HepG2 (cell line): ENCODE results near the gene ATOSB. TPM values are rescaled to one million over a fixed set of nuclear protein-coding genes. Genes with fewer than 3 reads are reported as not detected.

ENCODE experiments used
- ARNT2 ChIP-seq: sonication (generic); formaldehyde crosslinking; IDR thresholded peaks from 2 replicates; pipeline ENCODE4 v1.8.0; 2022; ENCODE audit warnings: mild to moderate bottlenecking, low read depth, missing genetic modification reagents, moderate library complexity
- DR1 ChIP-seq: sonication (generic); formaldehyde crosslinking; IDR thresholded peaks from 2 replicates; pipeline ENCODE4 v1.8.0; 2021; ENCODE audit warnings: mild to moderate bottlenecking, missing genetic modification reagents, inconsistent platforms
- FOXA1 ChIP-seq, 2 experiments: fragments of 450-650 bp in 1 of 2; sonication (generic) in 1 of 2; formaldehyde crosslinking in 1 of 2; IDR thresholded peaks; 2 replicates each; pipeline versions ENCODE4 v1.4.0 to v1.6.1; 2016 to 2020; ENCODE audit warnings: missing genetic modification reagents in 1 of 2
- JUNB ChIP-seq: sonication (generic); formaldehyde crosslinking; IDR thresholded peaks from 2 replicates; pipeline ENCODE4 v1.8.0; 2022; ENCODE audit warnings: missing genetic modification reagents, mild to moderate bottlenecking, borderline replicate concordance
- KLF9 ChIP-seq: IDR thresholded peaks from 2 replicates; pipeline ENCODE4 v1.6.1; 2016; ENCODE audit warnings: low read depth
- RARG ChIP-seq: sonication (generic); formaldehyde crosslinking; IDR thresholded peaks from 2 replicates; pipeline ENCODE4 v1.4.0; 2020; ENCODE audit warnings: low read depth, mild to moderate bottlenecking, missing genetic modification reagents
- SIX4 ChIP-seq: sonication (generic); formaldehyde crosslinking; IDR thresholded peaks from 2 replicates; pipeline ENCODE4 v1.4.0; 2020; ENCODE audit warnings: missing genetic modification reagents
- SMC3 ChIP-seq: IDR thresholded peaks from 2 replicates; pipeline ENCODE4 v1.6.1; 2011; ENCODE audit warnings: low read length, improper control_type of control experiment
- SOX13 ChIP-seq, 3 experiments: fragments of 450-650 bp in 1 of 3; sonication (generic) in 1 of 3; formaldehyde crosslinking in 1 of 3; IDR thresholded peaks in 2 of 3; conservative IDR thresholded peaks in 1 of 3; 2 replicates each; pipeline versions ENCODE4 v1.5.0 to v1.6.1; 2016 to 2020; ENCODE audit warnings: antibody characterized with exemption in 1 of 3, mild to moderate bottlenecking in 1 of 3, missing compliant biosample characterization in 1 of 3, missing genetic modification reagents in 1 of 3, moderate library complexity in 1 of 3
- ZFP36L2 ChIP-seq: sonication (generic); formaldehyde crosslinking; IDR thresholded peaks from 2 replicates; pipeline ENCODE4 v1.4.0; 2020; ENCODE audit warnings: missing genetic modification reagents
- ZNF17 ChIP-seq: sonication (generic); formaldehyde crosslinking; IDR thresholded peaks from 2 replicates; pipeline ENCODE4 v1.5.0; 2020; ENCODE audit warnings: mild to moderate bottlenecking, missing genetic modification reagents
- ZNF232 ChIP-seq: sonication (generic); formaldehyde crosslinking; IDR thresholded peaks from 2 replicates; pipeline ENCODE4 v1.4.0; 2020; ENCODE audit warnings: missing genetic modification reagents, borderline replicate concordance
- ZNF337 ChIP-seq: sonication (generic); formaldehyde crosslinking; IDR thresholded peaks from 2 replicates; pipeline ENCODE4 v1.5.1; 2020; ENCODE audit warnings: missing genetic modification reagents, low read depth, mild to moderate bottlenecking, borderline replicate concordance
- ZNF616 ChIP-seq: sonication (generic); formaldehyde crosslinking; IDR thresholded peaks from 2 replicates; pipeline ENCODE4 v1.5.0; 2020; ENCODE audit warnings: low read depth, mild to moderate bottlenecking, missing genetic modification reagents
- ZNF709 ChIP-seq: sonication (generic); formaldehyde crosslinking; IDR thresholded peaks from 2 replicates; pipeline ENCODE4 v1.5.0; 2020; ENCODE audit warnings: mild to moderate bottlenecking, missing genetic modification reagents
- ZSCAN21 ChIP-seq: sonication (generic); formaldehyde crosslinking; IDR thresholded peaks from 2 replicates; pipeline ENCODE4 v1.8.0; 2022; ENCODE audit warnings: mild to moderate bottlenecking, missing genetic modification reagents, moderate library complexity, borderline replicate concordance
- polyA plus RNA-seq, 8 experiments: library from polyadenylated mRNA; depleted of rRNA in 3 of 8; stranded (reverse) in 7 of 8; unstranded in 1 of 8; fragments of >200 nt; fragmentation: Illumina TruSeq in 4 of 8; extraction: Trizol in 4 of 8; gene quantifications; 2 replicates each; pipeline versions ENCODE4 v1.2.1 to v1.2.3, GENCODE V29; 2011 to 2016; ENCODE audit warnings: low read depth in 4 of 8, missing spikeins in 1 of 8, mixed read lengths in 1 of 8; ENCODE audit not compliant: insufficient read depth in 1 of 8
- total RNA-seq, 5 experiments: library from RNA; depleted of rRNA; stranded (reverse); fragments of >200 nt; fragmentation: Illumina TruSeq; extraction: Trizol; gene quantifications; 2 replicates each; pipeline ENCODE4 v1.2.3, GENCODE V29; 2016; ENCODE audit warnings: low read depth in 1 of 5
- TF ChIP-seq, protein P1 (sequence below): sonication (generic); formaldehyde crosslinking; IDR thresholded peaks from 2 replicates; pipeline ENCODE4 v1.4.0; 2020; ENCODE audit warnings: missing genetic modification reagents, borderline replicate concordance
- TF ChIP-seq, protein P2 (sequence below), 2 experiments: sonication (generic) in 1 of 2; formaldehyde crosslinking in 1 of 2; IDR thresholded peaks; 2 replicates each; pipeline versions ENCODE4 v1.4.0 to v1.6.1; 2018 to 2020; ENCODE audit warnings: missing genetic modification reagents in 2 of 2, borderline replicate concordance in 1 of 2, low read depth in 1 of 2, mild to moderate bottlenecking in 1 of 2, missing biosample characterization in 1 of 2
- TF ChIP-seq, protein P3 (sequence below): sonication (generic); formaldehyde crosslinking; IDR thresholded peaks from 2 replicates; pipeline ENCODE4 v1.4.0; 2020; ENCODE audit warnings: missing genetic modification reagents

ATOSB gene
- total and polyA plus RNA-seq, 2 of the 13 experiments (the other 11 are each of a cell fraction or from before 2014, with no cell fraction given) = 1.9 to 6.4 TPM

DNA sequence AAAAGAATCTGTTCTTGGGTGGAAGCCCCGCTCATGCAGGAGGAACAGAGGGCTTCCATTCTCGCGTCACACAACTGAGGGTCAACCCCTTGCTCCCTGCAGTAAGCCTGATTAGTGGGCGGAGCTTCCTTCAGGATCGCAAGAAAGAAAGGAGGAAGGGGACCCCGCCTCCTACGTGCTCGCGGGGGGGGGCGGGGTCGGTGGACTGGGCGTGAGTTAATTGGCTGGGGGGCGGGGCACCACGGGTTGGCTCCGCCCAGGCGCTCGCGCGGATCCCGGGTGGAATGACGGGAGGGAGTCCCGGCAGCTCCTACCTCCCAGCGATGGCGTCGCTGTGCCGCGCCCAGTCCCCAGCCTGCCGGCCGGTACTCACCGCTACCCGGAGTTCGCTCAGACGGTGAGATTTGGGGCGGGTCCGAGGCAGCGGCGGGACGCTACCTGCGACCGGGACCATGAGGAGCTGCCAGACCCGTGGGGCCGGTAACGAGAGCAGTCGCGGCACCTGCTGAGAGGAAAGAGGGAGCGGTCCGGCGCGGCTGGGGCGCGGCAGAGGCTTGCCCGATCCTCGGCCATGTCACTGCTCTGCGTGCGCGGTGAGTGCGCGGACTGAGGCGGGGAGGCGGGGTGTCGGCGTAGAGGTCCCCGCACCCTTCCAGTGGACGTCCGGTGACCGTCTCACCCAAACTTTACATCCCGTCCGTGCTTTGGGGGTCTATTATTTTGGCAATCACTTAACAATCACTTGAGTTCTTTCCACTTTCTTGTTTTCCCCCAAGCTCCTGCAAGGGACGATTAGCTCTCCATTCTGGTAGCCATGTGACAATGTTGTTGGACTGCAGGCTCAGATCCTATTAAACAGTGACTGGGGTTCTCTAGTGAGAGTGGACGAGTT is 46.3 kb upstream of the ATOSB start, which contains the start of gene UNC13B (continued):
- TF ChIP-seq, protein P1, sequence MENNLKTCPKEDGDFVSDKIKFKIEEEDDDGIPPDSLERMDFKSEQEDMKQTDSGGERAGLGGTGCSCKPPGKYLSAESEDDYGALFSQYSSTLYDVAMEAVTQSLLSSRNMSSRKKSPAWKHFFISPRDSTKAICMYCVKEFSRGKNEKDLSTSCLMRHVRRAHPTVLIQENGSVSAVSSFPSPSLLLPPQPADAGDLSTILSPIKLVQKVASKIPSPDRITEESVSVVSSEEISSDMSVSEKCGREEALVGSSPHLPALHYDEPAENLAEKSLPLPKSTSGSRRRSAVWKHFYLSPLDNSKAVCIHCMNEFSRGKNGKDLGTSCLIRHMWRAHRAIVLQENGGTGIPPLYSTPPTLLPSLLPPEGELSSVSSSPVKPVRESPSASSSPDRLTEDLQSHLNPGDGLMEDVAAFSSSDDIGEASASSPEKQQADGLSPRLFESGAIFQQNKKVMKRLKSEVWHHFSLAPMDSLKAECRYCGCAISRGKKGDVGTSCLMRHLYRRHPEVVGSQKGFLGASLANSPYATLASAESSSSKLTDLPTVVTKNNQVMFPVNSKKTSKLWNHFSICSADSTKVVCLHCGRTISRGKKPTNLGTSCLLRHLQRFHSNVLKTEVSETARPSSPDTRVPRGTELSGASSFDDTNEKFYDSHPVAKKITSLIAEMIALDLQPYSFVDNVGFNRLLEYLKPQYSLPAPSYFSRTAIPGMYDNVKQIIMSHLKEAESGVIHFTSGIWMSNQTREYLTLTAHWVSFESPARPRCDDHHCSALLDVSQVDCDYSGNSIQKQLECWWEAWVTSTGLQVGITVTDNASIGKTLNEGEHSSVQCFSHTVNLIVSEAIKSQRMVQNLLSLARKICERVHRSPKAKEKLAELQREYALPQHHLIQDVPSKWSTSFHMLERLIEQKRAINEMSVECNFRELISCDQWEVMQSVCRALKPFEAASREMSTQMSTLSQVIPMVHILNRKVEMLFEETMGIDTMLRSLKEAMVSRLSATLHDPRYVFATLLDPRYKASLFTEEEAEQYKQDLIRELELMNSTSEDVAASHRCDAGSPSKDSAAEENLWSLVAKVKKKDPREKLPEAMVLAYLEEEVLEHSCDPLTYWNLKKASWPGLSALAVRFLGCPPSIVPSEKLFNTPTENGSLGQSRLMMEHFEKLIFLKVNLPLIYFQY = 0 out of 2 replicates have a peak, but pooled peaks have one; percentile 51
- no peak for TF ChIP-seq RARG (CRISPR knock-in tag)
- TF ChIP-seq SOX13 (IDR thresholded peaks at IDR 0.05) = no peak
- peak in 1 of 2 experiments; percentile 49; a peak in 2 of 4 replicates for TF ChIP-seq SOX13 (CRISPR knock-in tag; conservative IDR thresholded peaks at IDR 0.05 in 1 of 2, IDR thresholded peaks at IDR 0.05 in 1 of 2)
- TF ChIP-seq DR1 = no peak; the same call in 1 of the 2 replicates
- TF ChIP-seq ZNF17 (CRISPR knock-in tag) = no peak
- peak; percentile 59; the same call in 1 of the 2 replicates for TF ChIP-seq ZNF616 (CRISPR knock-in tag)
- TF ChIP-seq ARNT2 (CRISPR knock-in tag) = peak; percentile 78
- TF ChIP-seq ZSCAN21 (CRISPR knock-in tag) = peak; percentile 83; the same call in 1 of the 2 replicates
- TF ChIP-seq FOXA1 (IDR thresholded peaks at IDR 0.05) = no peak
- TF ChIP-seq FOXA1 (CRISPR knock-in tag; IDR thresholded peaks at IDR 0.05) = 0 out of 2 replicates have a peak, but pooled peaks have one; percentile 27
- TF ChIP-seq, protein P2, sequence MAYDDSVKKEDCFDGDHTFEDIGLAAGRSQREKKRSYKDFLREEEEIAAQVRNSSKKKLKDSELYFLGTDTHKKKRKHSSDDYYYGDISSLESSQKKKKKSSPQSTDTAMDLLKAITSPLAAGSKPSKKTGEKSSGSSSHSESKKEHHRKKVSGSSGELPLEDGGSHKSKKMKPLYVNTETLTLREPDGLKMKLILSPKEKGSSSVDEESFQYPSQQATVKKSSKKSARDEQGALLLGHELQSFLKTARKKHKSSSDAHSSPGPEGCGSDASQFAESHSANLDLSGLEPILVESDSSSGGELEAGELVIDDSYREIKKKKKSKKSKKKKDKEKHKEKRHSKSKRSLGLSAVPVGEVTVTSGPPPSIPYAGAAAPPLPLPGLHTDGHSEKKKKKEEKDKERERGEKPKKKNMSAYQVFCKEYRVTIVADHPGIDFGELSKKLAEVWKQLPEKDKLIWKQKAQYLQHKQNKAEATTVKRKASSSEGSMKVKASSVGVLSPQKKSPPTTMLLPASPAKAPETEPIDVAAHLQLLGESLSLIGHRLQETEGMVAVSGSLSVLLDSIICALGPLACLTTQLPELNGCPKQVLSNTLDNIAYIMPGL (CRISPR knock-in tag; IDR thresholded peaks at IDR 0.05; ENCODE audit: borderline replicate concordance in 1 of 2, low read depth in 1 of 2) = peak; percentile 85 to 87
- TF ChIP-seq ZFP36L2 (CRISPR knock-in tag) = no peak
- 0 out of 2 replicates have a peak, but pooled peaks have one; percentile 64 for TF ChIP-seq ZNF232 (CRISPR knock-in tag)
- no peak for TF ChIP-seq KLF9 (CRISPR knock-in tag)
- no peak for TF ChIP-seq SMC3
- no peak for TF ChIP-seq ZNF337
- TF ChIP-seq JUNB (CRISPR knock-in tag) = no peak
- TF ChIP-seq SIX4 (CRISPR knock-in tag) = no peak; the same call in 1 of the 2 replicates
- TF ChIP-seq, protein P3, sequence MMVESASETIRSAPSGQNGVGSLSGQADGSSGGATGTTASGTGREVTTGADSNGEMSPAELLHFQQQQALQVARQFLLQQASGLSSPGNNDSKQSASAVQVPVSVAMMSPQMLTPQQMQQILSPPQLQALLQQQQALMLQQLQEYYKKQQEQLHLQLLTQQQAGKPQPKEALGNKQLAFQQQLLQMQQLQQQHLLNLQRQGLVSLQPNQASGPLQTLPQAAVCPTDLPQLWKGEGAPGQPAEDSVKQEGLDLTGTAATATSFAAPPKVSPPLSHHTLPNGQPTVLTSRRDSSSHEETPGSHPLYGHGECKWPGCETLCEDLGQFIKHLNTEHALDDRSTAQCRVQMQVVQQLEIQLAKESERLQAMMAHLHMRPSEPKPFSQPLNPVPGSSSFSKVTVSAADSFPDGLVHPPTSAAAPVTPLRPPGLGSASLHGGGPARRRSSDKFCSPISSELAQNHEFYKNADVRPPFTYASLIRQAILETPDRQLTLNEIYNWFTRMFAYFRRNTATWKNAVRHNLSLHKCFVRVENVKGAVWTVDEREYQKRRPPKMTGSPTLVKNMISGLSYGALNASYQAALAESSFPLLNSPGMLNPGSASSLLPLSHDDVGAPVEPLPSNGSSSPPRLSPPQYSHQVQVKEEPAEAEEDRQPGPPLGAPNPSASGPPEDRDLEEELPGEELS = peak; percentile 56
- peak; percentile 84; the same call in 1 of the 2 replicates for TF ChIP-seq ZNF709
